Activated CD4-positive, alpha-beta T cell treated with anti-CD3 and anti-CD28 coated beads for 36 hours (primary cell): Measurements from ENCODE around the gene ALDH16A1. TPM values are rescaled to one million over a fixed set of nuclear protein-coding genes. Genes with fewer than 3 reads are reported as not detected.
"Not testable (repeated sequence)": the region's sequence is repeated elsewhere in the genome, so short reads cannot be mapped to it uniquely, and the experiment has no call there.

Experiments used
- ATAC-seq: fragments of 200-7000 bp; cut with Tn5 transposase; one replicate; pipeline ENCODE4 v1.10.0; 2021; ENCODE audit warnings: mild to moderate bottlenecking, moderate library complexity
- CTCF ChIA-PET: fragments of 350-600 bp; sonication (Branson Sonifier 250); formaldehyde crosslinking; loops from one replicate; lab custom pipeline; 2021; ENCODE audit warnings: antibody characterized with exemption; lab: Charles Lee
- POLR2A ChIA-PET: fragments of 350-600 bp; sonication (Branson Sonifier 250); formaldehyde crosslinking; loops from one replicate; lab custom pipeline; 2021; ENCODE audit warnings: antibody characterized with exemption, inconsistent platforms; lab: Charles Lee
- DNase-seq: peaks from one replicate; pipeline ENCODE4 v3.0.0-alpha.2; 2020
- H3K27ac Mint-ChIP-seq: one replicate; pipeline ENCODE4 v1.8.0; 2021; ENCODE audit warnings: mixed read lengths
- H3K27me3 Mint-ChIP-seq: one replicate; pipeline ENCODE4 v1.8.0; 2021; ENCODE audit warnings: mixed read lengths
- H3K36me3 Mint-ChIP-seq: one replicate; pipeline ENCODE4 v1.8.0; 2021; ENCODE audit warnings: low read depth, mixed read lengths
- H3K4me1 Mint-ChIP-seq: one replicate; pipeline ENCODE4 v1.8.0; 2021; ENCODE audit warnings: mixed read lengths
- H3K4me3 Mint-ChIP-seq: one replicate; pipeline ENCODE4 v1.8.0; 2021; ENCODE audit warnings: mild to moderate bottlenecking, moderate library complexity, mixed read lengths
- H3K9me3 Mint-ChIP-seq: one replicate; pipeline ENCODE4 v1.8.0; 2021; ENCODE audit warnings: low read depth, mixed read lengths
- intact Hi-C, 2 experiments: fragments of 100-400 bp; cut with DNase I in 1 of 2; cut with micrococcal nuclease in 1 of 2; formaldehyde crosslinking; loops; one replicate each; pipeline versions ENCODE4 v1.14.2 to v1.15.1; 2022 to 2024; cut with DNase I, micrococcal nuclease
- total RNA-seq, 2 experiments: library from RNA; stranded (reverse); gene quantifications; one replicate each; pipeline ENCODE4 v1.2.3, GENCODE V29; 2021

The ALDH16A1 gene
- total RNA-seq, 2 experiments from 2014 or later: 26.8 to 33.3 TPM

DNA sequence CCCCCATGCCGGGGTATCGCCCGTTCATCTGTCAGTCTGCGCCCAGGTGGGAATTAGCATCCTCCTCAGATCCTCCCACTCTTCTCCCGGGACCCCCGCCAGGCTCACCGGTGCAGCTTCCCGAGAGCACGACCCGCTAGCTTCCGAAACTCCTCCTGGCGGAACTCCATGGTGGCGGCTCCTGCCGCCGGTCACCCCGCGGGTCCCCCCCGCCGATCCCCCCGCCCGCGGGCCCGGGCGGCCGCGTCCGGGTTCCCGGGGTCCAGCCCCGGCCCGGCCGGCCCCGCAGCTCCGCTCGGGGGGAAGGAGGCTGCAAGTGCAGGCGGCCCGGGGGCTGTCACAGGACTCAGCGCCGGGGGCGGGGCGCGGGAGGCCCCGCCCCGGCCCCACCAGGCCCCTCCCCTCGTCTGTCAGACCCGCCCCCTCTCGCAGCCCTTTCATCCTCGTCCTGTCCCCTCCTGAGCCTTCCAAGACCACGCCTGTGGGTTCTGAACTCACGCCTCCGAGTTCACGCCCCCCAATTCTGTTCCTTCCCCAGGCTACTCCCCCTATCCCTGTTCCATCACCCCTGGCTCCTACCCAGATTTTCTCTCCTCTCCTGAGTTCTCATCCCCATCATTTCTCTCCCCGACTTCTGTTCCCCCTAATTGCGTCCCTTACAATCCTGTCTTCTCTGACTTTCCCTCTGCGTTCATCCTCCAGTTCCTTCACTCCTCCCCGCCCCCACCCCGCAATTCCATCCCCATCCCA is 11.6 kb upstream of the ALDH16A1 start, which contains the start of gene SLC17A7:
TSS of gene SLC17A7 (minus strand) at position 318 of the 750 bp plus-strand sequence. CDS start at position 170, 148 bp downstream.
- Mint-ChIP-seq H3K36me3 (no peaks in the 10 kb centered on the region), H3K9me3 (no peaks in the 10 kb centered on the region)

DNA sequence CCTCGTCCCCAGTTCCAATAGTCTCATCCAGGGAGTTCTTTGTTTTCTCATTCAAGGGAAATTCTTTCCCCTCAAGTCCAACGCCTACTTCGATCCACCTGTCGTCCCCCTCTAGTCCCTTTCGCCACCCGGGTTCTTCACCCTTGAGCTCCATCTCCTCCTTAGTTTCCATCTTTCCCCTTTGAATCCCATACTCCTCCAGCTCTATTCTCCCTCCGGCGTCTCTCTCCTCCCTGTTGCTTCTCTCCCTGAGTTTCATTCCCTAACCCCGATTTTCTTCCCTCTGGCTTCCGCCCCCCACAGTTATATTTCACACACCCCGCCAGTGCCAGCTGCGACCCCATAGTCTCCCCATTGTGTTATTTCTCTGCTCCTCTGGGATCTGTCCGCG is 11.1 kb upstream of the ALDH16A1 start:
- Mint-ChIP-seq H3K27ac (no peak overlapping the region), H3K9me3 (no peaks in the 10 kb centered on the region), H3K36me3 (peaks cover 5% of the 10 kb centered on the region), H3K27me3 (peaks cover 53% of the 10 kb centered on the region), H3K4me1 (peaks cover 28% of the 10 kb centered on the region), H3K4me3 (peak overlapping the region; percentile 73)
- DNase-seq: no peak
- intact Hi-C loops: loop anchor here (2.0 to 5.0 kb wide), 7 partner anchors 35 to 703 kb away; partner anchors contain the start of genes C19orf73 (in 1 of the 2), PPFIA3 (in 1 of the 2), PRMT1 (in 1 of the 2) and RPS11 (in 1 of the 2)
- ATAC-seq: no peak
- POLR2A ChIA-PET: no interaction called here
- CTCF ChIA-PET: interaction anchor here (0.6 to 1.9 kb wide), 5 partner anchors 12 to 636 kb away, joined by 3 to 5 read pairs (median 3); no protein-coding TSS in a partner anchor

More for the DNA sequence above, 11.6 kb upstream of the ALDH16A1 start, which contains the start of gene SLC17A7:
- H3K27ac Mint-ChIP-seq: no peak within 1 kb of the TSS
- ChIA-PET POLR2A (no interaction called here), CTCF (interaction anchor here (0.6 to 1.9 kb wide), 5 partner anchors 12 to 635 kb away, joined by 3 to 5 read pairs (median 3); no protein-coding TSS in a partner anchor)
- H3K27me3 Mint-ChIP-seq: peaks cover 56% of the 10 kb centered on the region
- peak; percentile 76 for DNase-seq
- peak within 1 kb of the TSS; percentile 73 for H3K4me3 Mint-ChIP-seq
- peaks cover 31% of the 10 kb centered on the region for H3K4me1 Mint-ChIP-seq
- ATAC-seq: peak; percentile 13
- intact Hi-C loops: loop anchor here in 1 of 2 experiments (5.0 kb wide), 1 partner anchor 34 kb away; no protein-coding TSS in a partner anchor

DNA sequence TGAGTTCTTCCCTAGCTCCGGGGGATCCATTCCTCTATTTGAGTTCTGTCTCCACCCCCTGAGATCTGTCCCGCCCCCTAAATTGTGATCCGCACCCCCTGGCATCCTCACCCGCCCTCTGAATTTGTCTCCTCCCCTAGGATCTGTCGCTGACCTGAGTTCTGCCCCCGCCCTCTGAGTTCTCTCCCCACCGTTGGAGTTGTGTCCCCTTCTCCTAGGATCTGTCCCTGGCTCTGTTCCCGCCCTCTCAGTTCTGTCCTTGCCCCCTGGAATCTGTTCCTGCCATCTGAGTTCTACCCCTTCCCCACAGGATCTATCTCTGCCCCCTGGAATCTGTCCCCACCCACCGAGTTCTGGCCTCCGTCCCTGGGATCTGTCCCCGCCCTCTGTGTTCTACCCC is 10.7 kb upstream of the ALDH16A1 start:
- POLR2A ChIA-PET: interaction anchor here (0.5 kb wide), 1 partner anchor 585 kb away, joined by 4 read pairs; no protein-coding TSS in a partner anchor
- Mint-ChIP-seq H3K36me3 (peaks cover 6% of the 10 kb centered on the region), H3K4me1 (peaks cover 28% of the 10 kb centered on the region), H3K9me3 (no peaks in the 10 kb centered on the region), H3K4me3 (peak overlapping the region; percentile 73), H3K27ac (no peak overlapping the region), H3K27me3 (peaks cover 49% of the 10 kb centered on the region)
- intact Hi-C loops: loop anchor here (2.0 to 5.0 kb wide), 7 partner anchors 35 to 704 kb away; partner anchors contain the start of genes C19orf73 (in 1 of the 2), PPFIA3 (in 1 of the 2), PRMT1 (in 1 of the 2) and RPS11 (in 1 of the 2)
- CTCF ChIA-PET: interaction anchor here (0.6 to 1.9 kb wide), 5 partner anchors 12 to 50 kb away, joined by 3 to 5 read pairs (median 3); no protein-coding TSS in a partner anchor
- ATAC-seq: no peak
- DNase-seq: peak; percentile 54

DNA sequence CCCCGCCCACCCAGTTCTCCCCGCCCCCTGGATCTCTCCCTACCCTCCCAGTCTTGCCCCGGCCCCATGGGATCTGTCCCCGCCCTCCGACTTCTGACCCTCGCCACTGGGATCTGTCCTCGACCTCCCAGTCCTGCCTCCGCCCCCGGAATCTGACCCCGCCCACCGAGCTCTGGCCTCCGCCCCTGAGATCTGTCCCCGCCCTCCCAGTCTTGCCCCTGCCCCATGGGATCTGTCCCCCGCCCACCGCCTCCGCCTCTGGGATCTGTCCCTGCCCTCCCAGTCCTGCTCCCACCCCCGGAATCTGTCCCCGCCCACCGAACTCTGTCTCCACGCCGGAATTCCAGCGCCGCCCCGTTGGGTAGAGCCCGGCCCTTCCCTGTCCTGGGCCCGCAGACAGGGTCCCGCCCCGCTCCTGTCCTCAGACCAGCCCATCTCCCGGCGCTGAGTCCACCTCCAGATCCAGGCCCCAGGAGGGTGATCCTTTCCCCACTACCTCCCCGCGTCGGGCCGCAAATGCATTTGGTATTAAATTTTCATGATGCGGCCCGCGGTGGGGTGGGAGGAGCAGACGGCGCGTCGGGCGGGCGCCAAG is 10.2 kb upstream of the ALDH16A1 start:
- POLR2A ChIA-PET: interaction anchor here (0.5 kb wide), 1 partner anchor 584 kb away, joined by 4 read pairs; no protein-coding TSS in a partner anchor

DNA sequence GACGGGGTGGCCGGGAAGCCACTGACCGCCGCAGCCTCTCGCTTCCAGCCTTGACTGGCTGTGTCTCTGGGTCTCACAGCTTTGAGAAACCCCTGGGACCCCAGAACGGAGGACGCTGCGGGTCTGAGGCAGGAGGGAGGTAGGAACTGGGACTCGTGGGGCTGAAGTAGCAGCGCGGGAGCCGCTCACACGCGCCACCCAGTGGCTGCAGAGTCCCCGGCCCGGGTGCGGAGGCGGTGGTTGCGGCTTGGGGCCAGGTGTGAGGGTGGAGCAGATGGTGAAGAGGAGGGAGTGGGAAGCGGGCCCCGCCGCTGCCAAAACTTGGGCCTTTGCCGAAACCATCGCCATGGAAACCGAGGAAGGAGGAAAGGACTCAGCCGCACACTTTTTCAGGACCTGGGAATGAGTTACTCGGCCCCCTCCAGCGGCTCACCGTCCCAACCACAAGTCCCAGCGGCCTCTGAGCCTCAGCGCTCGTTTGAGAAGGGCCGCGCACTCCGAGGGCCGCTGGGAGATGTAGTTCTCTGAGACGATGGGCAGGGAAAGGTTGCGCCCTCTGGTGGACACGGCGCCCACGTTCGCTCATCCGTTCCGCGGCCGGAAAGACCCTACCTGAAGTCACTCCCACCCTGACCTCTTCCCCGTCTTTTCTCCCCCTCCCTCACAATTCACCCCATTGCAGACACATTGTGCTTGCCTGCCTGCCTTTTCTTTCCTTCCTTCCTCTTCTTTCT is 9.5 kb upstream of the ALDH16A1 start:
- DNase-seq (peak; percentile 97), ATAC-seq (peak; percentile 91)
- peak overlapping the region; percentile 73 for H3K4me3 Mint-ChIP-seq
- CTCF ChIA-PET: interaction anchor here (0.6 to 1.9 kb wide), 4 partner anchors 22 to 96 kb away, joined by 3 to 5 read pairs (median 3); no protein-coding TSS in a partner anchor
- H3K36me3 Mint-ChIP-seq: peaks cover 17% of the 10 kb centered on the region
- peaks cover 33% of the 10 kb centered on the region for H3K4me1 Mint-ChIP-seq
- no peaks in the 10 kb centered on the region for H3K9me3 Mint-ChIP-seq
- intact Hi-C loops: loop anchor here (1.0 to 5.0 kb wide), 17 partner anchors 8 to 705 kb away; partner anchors contain the start of genes FLT3LG (in 2 of the 2), PIH1D1 (in 2 of the 2), C19orf73 (in 1 of the 2) and DKKL1 (in 1 of the 2)
- POLR2A ChIA-PET: no interaction called here
- peak overlapping the region; percentile 83 for H3K27ac Mint-ChIP-seq
- H3K27me3 Mint-ChIP-seq: peaks cover 37% of the 10 kb centered on the region

More for the DNA sequence above, 10.2 kb upstream of the ALDH16A1 start:
- peak overlapping the region; percentile 73 for H3K4me3 Mint-ChIP-seq
- peaks cover 11% of the 10 kb centered on the region for H3K36me3 Mint-ChIP-seq
- intact Hi-C loops: loop anchor here (1.0 to 5.0 kb wide), 17 partner anchors 8 to 704 kb away; partner anchors contain the start of genes FLT3LG (in 2 of the 2), PIH1D1 (in 2 of the 2), C19orf73 (in 1 of the 2) and DKKL1 (in 1 of the 2)
- peaks cover 28% of the 10 kb centered on the region for H3K4me1 Mint-ChIP-seq
- H3K27ac Mint-ChIP-seq: no peak overlapping the region
- CTCF ChIA-PET: interaction anchor here (0.7 to 1.9 kb wide), 4 partner anchors 13 to 51 kb away, joined by 3 to 5 read pairs (median 4); no protein-coding TSS in a partner anchor
- peak; percentile 13 for ATAC-seq
- H3K27me3 Mint-ChIP-seq: peaks cover 44% of the 10 kb centered on the region
- DNase-seq: peak; percentile 84
- no peaks in the 10 kb centered on the region for H3K9me3 Mint-ChIP-seq

DNA sequence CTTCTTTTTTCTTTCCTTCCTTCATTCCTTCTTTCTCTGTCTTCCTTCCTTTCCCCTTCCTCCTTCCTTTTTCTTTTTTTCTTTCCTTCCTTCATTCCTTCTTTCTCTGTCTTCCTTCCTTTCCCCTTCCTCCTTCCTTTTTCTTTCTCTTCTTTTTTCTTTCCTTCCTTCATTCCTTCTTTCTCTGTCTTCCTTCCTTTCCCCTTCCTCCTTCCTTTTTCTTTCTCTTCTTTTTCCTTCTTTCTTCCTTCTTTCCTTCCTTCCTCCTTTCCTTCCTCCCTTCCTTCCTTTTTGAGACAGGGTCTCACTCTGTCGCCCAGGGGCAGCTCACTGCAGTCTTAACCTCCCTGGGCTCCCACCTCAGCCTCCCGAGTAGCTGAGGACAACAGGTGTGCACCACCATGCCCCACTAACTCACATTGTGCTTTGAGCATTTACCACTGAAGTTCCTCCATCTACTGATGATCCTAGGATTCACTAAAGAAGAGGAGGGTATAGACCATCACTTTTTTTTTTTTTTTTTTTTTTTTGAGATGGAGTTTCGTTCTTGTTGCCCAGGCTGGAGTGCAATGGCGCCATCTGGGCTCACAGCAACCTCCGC is 8.8 kb upstream of the ALDH16A1 start:
- peaks cover 31% of the 10 kb centered on the region for H3K27me3 Mint-ChIP-seq
- CTCF ChIA-PET: interaction anchor here (0.7 to 2.3 kb wide), 4 partner anchors 10 to 52 kb away, joined by 3 to 7 read pairs (median 4); partner anchors contain the start of gene FLT3LG
- intact Hi-C loops: loop anchor here in 1 of 2 experiments (5.0 kb wide), 1 partner anchor 37 kb away; no protein-coding TSS in a partner anchor
- H3K9me3 Mint-ChIP-seq, DNase-seq, ATAC-seq, POLR2A ChIA-PET: not testable (repeated sequence)
- H3K27ac Mint-ChIP-seq: peak overlapping the region; percentile 42
- peak overlapping the region; percentile 73 for H3K4me3 Mint-ChIP-seq
- peaks cover 37% of the 10 kb centered on the region for H3K4me1 Mint-ChIP-seq
- H3K36me3 Mint-ChIP-seq: peaks cover 22% of the 10 kb centered on the region

DNA sequence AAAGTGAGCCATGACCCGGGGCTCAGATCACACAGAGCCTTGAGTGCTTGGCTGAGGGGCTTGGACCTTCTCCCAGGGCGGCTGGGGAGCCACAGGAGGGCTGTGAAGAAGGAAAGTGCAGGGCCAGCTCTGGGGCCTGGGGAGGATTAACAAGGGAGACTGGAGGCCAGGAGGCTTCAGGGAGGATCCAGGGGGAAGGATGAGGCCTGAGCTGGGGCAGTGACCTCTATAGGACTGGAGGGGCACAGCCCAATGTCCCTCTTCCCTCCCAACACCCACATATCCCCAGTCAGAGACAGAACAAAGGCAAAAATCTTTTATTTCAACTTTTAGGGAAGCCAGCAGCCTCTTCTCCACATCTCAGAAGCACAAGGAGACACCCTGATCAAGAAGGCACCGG is 7.0 kb upstream of the ALDH16A1 start:
- ChIA-PET POLR2A (no interaction called here), CTCF (interaction anchor here (0.6 to 2.3 kb wide), 7 partner anchors 24 to 1167 kb away, joined by 3 to 7 read pairs (median 3); partner anchors contain the start of gene FLT3LG)
- H3K36me3 Mint-ChIP-seq: peaks cover 35% of the 10 kb centered on the region
- no peaks in the 10 kb centered on the region for H3K9me3 Mint-ChIP-seq
- no peak overlapping the region for H3K27ac Mint-ChIP-seq
- H3K4me1 Mint-ChIP-seq: peaks cover 46% of the 10 kb centered on the region
- intact Hi-C loops: no loop called here
- no peak for DNase-seq
- H3K4me3 Mint-ChIP-seq: no peak overlapping the region
- no peak for ATAC-seq
- H3K27me3 Mint-ChIP-seq: peaks cover 14% of the 10 kb centered on the region

DNA sequence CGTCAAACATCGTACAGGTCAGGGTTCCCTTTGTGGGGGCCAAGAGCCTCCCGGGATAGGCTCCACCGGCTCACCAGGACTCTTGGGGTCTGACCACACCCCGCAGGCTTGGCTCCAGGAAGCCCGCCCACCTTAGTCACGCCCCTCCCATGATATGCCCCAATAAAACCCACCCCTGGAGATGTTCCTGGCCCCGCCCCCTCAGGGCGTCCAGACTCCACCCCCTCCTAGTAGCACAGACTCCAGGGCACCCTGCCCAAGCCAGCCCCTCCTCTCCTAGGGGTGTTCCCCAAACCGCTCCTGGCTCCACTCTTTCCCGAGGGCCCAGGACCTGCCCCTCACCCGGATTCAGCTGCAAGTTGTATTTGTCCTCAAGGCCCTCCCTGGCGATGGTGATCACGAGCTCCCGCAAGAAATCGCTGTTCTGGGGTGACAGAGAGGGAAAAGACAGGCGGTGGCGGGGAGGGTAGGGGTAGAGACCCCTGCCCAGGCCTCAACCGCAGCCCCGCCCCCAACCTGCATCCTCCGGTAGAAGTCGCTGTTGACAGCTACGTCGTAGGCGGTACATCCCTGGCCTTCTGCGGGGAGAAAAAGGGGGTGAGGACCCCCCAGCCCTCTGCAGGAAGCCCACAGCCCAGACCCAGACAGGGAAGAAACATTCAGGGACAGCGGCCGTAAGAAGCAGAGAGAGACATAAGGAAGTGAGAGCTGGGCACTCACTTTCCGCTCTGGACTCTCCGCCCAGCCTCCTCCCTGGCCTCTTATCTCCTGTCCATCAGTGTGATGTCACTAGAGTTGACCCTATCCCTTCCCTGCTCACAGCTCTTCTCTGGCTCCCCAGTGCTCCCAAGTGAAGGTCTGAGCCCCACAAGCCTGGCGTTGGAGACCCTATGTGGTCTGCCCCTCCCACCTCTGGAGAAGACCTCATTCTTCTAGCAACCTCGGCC is 5.3 kb upstream of the ALDH16A1 start:
- no peaks in the 10 kb centered on the region for H3K9me3 Mint-ChIP-seq
- H3K27me3 Mint-ChIP-seq: peaks cover under 1% of the 10 kb centered on the region
- no peak for ATAC-seq
- ChIA-PET CTCF (interaction anchor here (0.8 to 1.2 kb wide), 2 partner anchors 13 to 23 kb away, joined by 4 read pairs; no protein-coding TSS in a partner anchor), POLR2A (interaction anchor here (0.6 kb wide), 2 partner anchors 164 to 185 kb away, joined by 3 read pairs; no protein-coding TSS in a partner anchor)
- peak overlapping the region; percentile 47 for H3K27ac Mint-ChIP-seq
- no peak overlapping the region for H3K4me3 Mint-ChIP-seq
- peaks cover 43% of the 10 kb centered on the region for H3K36me3 Mint-ChIP-seq
- H3K4me1 Mint-ChIP-seq: peaks cover 40% of the 10 kb centered on the region
- intact Hi-C loops: no loop called here
- DNase-seq: peak; percentile 59

DNA sequence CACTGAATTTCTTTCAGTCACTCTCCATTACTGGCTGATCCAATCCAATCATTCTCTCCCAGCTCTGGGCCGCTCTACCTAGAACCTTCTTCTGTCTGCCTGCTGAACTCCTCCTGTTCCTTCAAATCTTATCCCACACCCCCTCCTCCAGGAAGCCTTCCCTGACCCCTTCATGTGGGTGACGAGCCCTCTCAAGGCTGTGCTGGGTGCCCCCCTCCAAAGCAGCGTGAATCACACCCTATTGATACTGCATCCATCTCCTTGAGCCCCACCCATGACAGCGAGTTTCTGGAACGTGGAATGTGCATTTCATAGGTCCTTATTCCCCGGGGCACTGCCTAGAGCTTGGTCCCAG is 4.6 kb upstream of the ALDH16A1 start:
- Mint-ChIP-seq H3K9me3 (no peaks in the 10 kb centered on the region), H3K27me3 (no peaks in the 10 kb centered on the region), H3K27ac (peak overlapping the region; percentile 47), H3K36me3 (peaks cover 44% of the 10 kb centered on the region), H3K4me3 (no peak overlapping the region), H3K4me1 (peaks cover 42% of the 10 kb centered on the region)
- POLR2A ChIA-PET: interaction anchor here (0.6 kb wide), 1 partner anchor 186 kb away, joined by 3 read pairs; no protein-coding TSS in a partner anchor
- DNase-seq: no peak
- ATAC-seq: no peak
- intact Hi-C loops: no loop called here
- CTCF ChIA-PET: interaction anchor here (0.8 to 1.2 kb wide), 2 partner anchors 14 to 22 kb away, joined by 4 read pairs; no protein-coding TSS in a partner anchor
